Measurements from ENCODE around the gene CCNJ. TPM values are rescaled to one million over a fixed set of nuclear protein-coding genes. Genes with fewer than 3 reads are reported as not detected.

CCNJ gene
- total and polyA plus RNA-seq, 2 of the 13 experiments (the other 11 are each of a cell fraction or from before 2014, with no cell fraction given): 14.1 to 21.5 TPM

- TF ChIP-seq ZBTB7B (CRISPR knock-in tag; IDR thresholded peaks at IDR 0.05): no peak
- no peak for TF ChIP-seq RAD21 (CRISPR knock-in tag; IDR thresholded peaks at IDR 0.05)
- no peak for TF ChIP-seq SP5 (CRISPR knock-in tag; IDR thresholded peaks at IDR 0.05; ENCODE audit: borderline replicate concordance, low read depth)
- TF ChIP-seq, protein P1, sequence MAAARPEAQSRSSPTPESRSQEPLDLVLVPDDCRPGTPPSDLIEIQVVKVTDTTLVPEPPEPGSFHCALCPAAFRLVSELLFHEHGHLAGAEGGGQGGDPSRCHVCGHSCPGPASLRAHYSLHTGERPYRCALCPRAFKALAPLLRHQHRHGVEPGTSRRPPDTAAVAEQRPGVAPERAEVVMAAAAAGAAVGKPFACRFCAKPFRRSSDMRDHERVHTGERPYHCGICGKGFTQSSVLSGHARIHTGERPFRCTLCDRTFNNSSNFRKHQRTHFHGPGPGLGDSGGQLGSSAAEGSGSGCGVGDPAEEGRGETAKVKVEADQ (CRISPR knock-in tag; IDR thresholded peaks at IDR 0.05; ENCODE audit: borderline replicate concordance): no peak
- TF ChIP-seq ZNF205 (CRISPR knock-in tag; IDR thresholded peaks at IDR 0.05): 0 out of 2 replicates have a peak, but pooled peaks have one; percentile 41
- TF ChIP-seq JUND (CRISPR knock-in tag; IDR thresholded peaks at IDR 0.05): no peak
- peak; percentile 62 for TF ChIP-seq HNF4A (CRISPR knock-in tag; IDR thresholded peaks at IDR 0.05)
- TF ChIP-seq KDM2A (CRISPR knock-in tag; IDR thresholded peaks at IDR 0.05; ENCODE audit: borderline replicate concordance, low read depth): no peak
- TF ChIP-seq, protein P2, sequence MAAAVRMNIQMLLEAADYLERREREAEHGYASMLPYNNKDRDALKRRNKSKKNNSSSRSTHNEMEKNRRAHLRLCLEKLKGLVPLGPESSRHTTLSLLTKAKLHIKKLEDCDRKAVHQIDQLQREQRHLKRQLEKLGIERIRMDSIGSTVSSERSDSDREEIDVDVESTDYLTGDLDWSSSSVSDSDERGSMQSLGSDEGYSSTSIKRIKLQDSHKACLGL (CRISPR knock-in tag; IDR thresholded peaks at IDR 0.05): no peak
- TF ChIP-seq ZNF792 (CRISPR knock-in tag; IDR thresholded peaks at IDR 0.05): peak; percentile 68
- TF ChIP-seq TP53 (CRISPR knock-in tag; conservative IDR thresholded peaks at IDR 0.05): no peak
- no peak for TF ChIP-seq RBM22 (optimal IDR thresholded peaks at IDR 0.05; ENCODE audit: low read length)
- no peak for TF ChIP-seq ZNF781 (CRISPR knock-in tag; IDR thresholded peaks at IDR 0.05; ENCODE audit: borderline replicate concordance, not compliant biosample characterization)
- 0 out of 2 replicates have a peak, but pooled peaks have one; percentile 49 for TF ChIP-seq SP140L (CRISPR knock-in tag; IDR thresholded peaks at IDR 0.05; ENCODE audit: borderline replicate concordance)
- no peak for TF ChIP-seq ZNF772 (CRISPR knock-in tag; IDR thresholded peaks at IDR 0.05)
- no peak for TF ChIP-seq ZNF280D (CRISPR knock-in tag; IDR thresholded peaks at IDR 0.05)
- TF ChIP-seq ZNF138 (CRISPR knock-in tag; IDR thresholded peaks at IDR 0.05; ENCODE audit: low read depth): no peak
- TF ChIP-seq, protein P3, sequence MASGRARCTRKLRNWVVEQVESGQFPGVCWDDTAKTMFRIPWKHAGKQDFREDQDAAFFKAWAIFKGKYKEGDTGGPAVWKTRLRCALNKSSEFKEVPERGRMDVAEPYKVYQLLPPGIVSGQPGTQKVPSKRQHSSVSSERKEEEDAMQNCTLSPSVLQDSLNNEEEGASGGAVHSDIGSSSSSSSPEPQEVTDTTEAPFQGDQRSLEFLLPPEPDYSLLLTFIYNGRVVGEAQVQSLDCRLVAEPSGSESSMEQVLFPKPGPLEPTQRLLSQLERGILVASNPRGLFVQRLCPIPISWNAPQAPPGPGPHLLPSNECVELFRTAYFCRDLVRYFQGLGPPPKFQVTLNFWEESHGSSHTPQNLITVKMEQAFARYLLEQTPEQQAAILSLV (CRISPR knock-in tag; IDR thresholded peaks at IDR 0.05; ENCODE audit: borderline replicate concordance): no peak
- no peak for TF ChIP-seq ZFP36L1 (CRISPR knock-in tag; IDR thresholded peaks at IDR 0.05)
- TF ChIP-seq ZEB1 (IDR thresholded peaks at IDR 0.05; ENCODE audit: insufficient replicate concordance, low read depth): no peak
- TF ChIP-seq TOPORS (CRISPR knock-in tag; IDR thresholded peaks at IDR 0.05): no peak
- TF ChIP-seq NPAS2 (CRISPR knock-in tag; IDR thresholded peaks at IDR 0.05; ENCODE audit: borderline replicate concordance): no peak
- 0 out of 2 replicates have a peak, but pooled peaks have one; percentile 24 for TF ChIP-seq ZNF644 (CRISPR knock-in tag; IDR thresholded peaks at IDR 0.05; ENCODE audit: low read depth)
- TF ChIP-seq ETV6 (CRISPR knock-in tag; conservative IDR thresholded peaks at IDR 0.05): no peak
- TF ChIP-seq, protein P4, sequence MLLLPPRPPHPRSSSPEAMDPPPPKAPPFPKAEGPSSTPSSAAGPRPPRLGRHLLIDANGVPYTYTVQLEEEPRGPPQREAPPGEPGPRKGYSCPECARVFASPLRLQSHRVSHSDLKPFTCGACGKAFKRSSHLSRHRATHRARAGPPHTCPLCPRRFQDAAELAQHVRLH (CRISPR knock-in tag; IDR thresholded peaks at IDR 0.05; ENCODE audit: borderline replicate concordance, low read depth): no peak
- TF ChIP-seq ZNF530 (CRISPR knock-in tag; IDR thresholded peaks at IDR 0.05; ENCODE audit: low read depth): no peak
- TF ChIP-seq SAP130 (CRISPR knock-in tag; IDR thresholded peaks at IDR 0.05; ENCODE audit: low read depth): peak; percentile 35
- TF ChIP-seq CENPX (CRISPR knock-in tag; IDR thresholded peaks at IDR 0.05): no peak
Observed at GRCh38 chr10:96093948-96094347, 50.6 kb downstream of the CCNJ start (continued).

Measured in HepG2 (cell line).